Measurements from ENCODE around the gene RHOBTB1. TPM values are rescaled to one million over a fixed set of nuclear protein-coding genes. Genes with fewer than 3 reads are reported as not detected.
"Not testable (repeated sequence)": the region's sequence is repeated elsewhere in the genome, so short reads cannot be mapped to it uniquely, and the experiment has no call there.

The RHOBTB1 gene
- total RNA-seq: 12.1 TPM
- long read RNA-seq, full-length matches to known transcripts: 4 of 8 reads
- long read RNA-seq, partial matches to known transcripts: 0 of 8 reads
- long read RNA-seq, other reads (novel, unspliced or antisense): 4 of 8 reads

- intact Hi-C loops (cut with DNase I): no loop called here
- ATAC-seq: peak; percentile 89
- DNase-seq (ENCODE audit: missing footprints): peak; percentile 87
Observed at GRCh38 chr10:60944058-60944909, at the start of gene RHOBTB1. Gene RHOBTB1, minus strand, starts transcription at chr10:60944185. Its CDS starts 32,643 bp downstream, at chr10:60911542.

GRCh38 chr10:60992636-60993035, 48.7 kb upstream of the RHOBTB1 start:
- ATAC-seq (no peak), DNase-seq (ENCODE audit: missing footprints) (no peak)
- intact Hi-C loops (cut with DNase I): no loop called here

GRCh38 chr10:60990663-60991062, 46.7 kb upstream of the RHOBTB1 start:
- no peak for ATAC-seq
- intact Hi-C loops (cut with DNase I): no loop called here
- no peak for DNase-seq (ENCODE audit: missing footprints)

GRCh38 chr10:60989400-60989876, 45.5 kb upstream of the RHOBTB1 start:
- ATAC-seq (no peak), DNase-seq (ENCODE audit: missing footprints) (no peak)
- intact Hi-C loops (cut with DNase I): no loop called here

- ATAC-seq (no peak), DNase-seq (ENCODE audit: missing footprints) (no peak)
- intact Hi-C loops (cut with DNase I): no loop called here
Observed at GRCh38 chr10:60986791-60987190, 42.8 kb upstream of the RHOBTB1 start.

- intact Hi-C loops (cut with DNase I): no loop called here
- ATAC-seq (no peak), DNase-seq (ENCODE audit: missing footprints) (no peak)
Observed at GRCh38 chr10:60985951-60986350, 42.0 kb upstream of the RHOBTB1 start.

GRCh38 chr10:60980997-60981396, 37.0 kb upstream of the RHOBTB1 start:
- ATAC-seq (no peak), DNase-seq (ENCODE audit: missing footprints) (no peak)
- intact Hi-C loops (cut with DNase I): no loop called here

- DNase-seq (ENCODE audit: missing footprints) (no peak), ATAC-seq (no peak)
- intact Hi-C loops (cut with DNase I): no loop called here
Observed at GRCh38 chr10:60979667-60980104, 35.7 kb upstream of the RHOBTB1 start.

- intact Hi-C loops (cut with DNase I): no loop called here
- ATAC-seq: no peak
Observed at GRCh38 chr10:60978287-60979115, 34.5 kb upstream of the RHOBTB1 start.

GRCh38 chr10:60977161-60978122, 33.5 kb upstream of the RHOBTB1 start:
- DNase-seq (ENCODE audit: missing footprints) (no peak), ATAC-seq (no peak)
- intact Hi-C loops (cut with DNase I): no loop called here

More at GRCh38 chr10:60978287-60979115, 34.5 kb upstream of the RHOBTB1 start:
- DNase-seq (ENCODE audit: missing footprints): no peak

GRCh38 chr10:60976687-60977086, 32.7 kb upstream of the RHOBTB1 start:
- DNase-seq (ENCODE audit: missing footprints) (no peak), ATAC-seq (no peak)
- intact Hi-C loops (cut with DNase I): no loop called here

GRCh38 chr10:60975716-60976115, 31.7 kb upstream of the RHOBTB1 start:
- intact Hi-C loops (cut with DNase I): no loop called here
- no peak for ATAC-seq
- no peak for DNase-seq (ENCODE audit: missing footprints)

GRCh38 chr10:60974463-60975149, 30.6 kb upstream of the RHOBTB1 start:
- ATAC-seq: no peak
- intact Hi-C loops (cut with DNase I): no loop called here

GRCh38 chr10:60973086-60973485, 29.1 kb upstream of the RHOBTB1 start:
- ATAC-seq: no peak
- no peak for DNase-seq (ENCODE audit: missing footprints)
- intact Hi-C loops (cut with DNase I): no loop called here

More at GRCh38 chr10:60974463-60975149, 30.6 kb upstream of the RHOBTB1 start:
- no peak for DNase-seq (ENCODE audit: missing footprints)

GRCh38 chr10:60972181-60972580, 28.2 kb upstream of the RHOBTB1 start:
- intact Hi-C loops (cut with DNase I); ATAC-seq; DNase-seq (ENCODE audit: missing footprints): not testable (repeated sequence)

GRCh38 chr10:60970526-60970925, 26.5 kb upstream of the RHOBTB1 start:
- no peak for DNase-seq (ENCODE audit: missing footprints)
- intact Hi-C loops (cut with DNase I): no loop called here
- no peak for ATAC-seq

- intact Hi-C loops (cut with DNase I): loop anchor here (10.0 kb wide), 1 partner anchor 316 kb away; no protein-coding TSS in a partner anchor
- DNase-seq (ENCODE audit: missing footprints) (no peak), ATAC-seq (no peak)
Observed at GRCh38 chr10:60968504-60968903, 24.5 kb upstream of the RHOBTB1 start.
